H4 (cell line): ENCODE data around the gene DMTF1. TPM values are rescaled to one million over a fixed set of nuclear protein-coding genes. Genes with fewer than 3 reads are reported as not detected.
"Not testable (repeated sequence)": the region's sequence is repeated elsewhere in the genome, so short reads cannot be mapped to it uniquely, and the experiment has no call there.

Experiments
- DNase-seq: peaks from one replicate; pipeline ENCODE4 v3.0.0-alpha.2; 2015; ENCODE audit warnings: low spot score
- total RNA-seq: library from RNA; depleted of rRNA; stranded (reverse); fragments of >200 nt; shearing (Covaris generic); gene quantifications from 2 replicates; pipeline ENCODE4 v1.2.3, GENCODE V29; 2014; rRNA removed

DMTF1 gene
- total RNA-seq, 1 experiment from 2014 or later = 33.3 TPM

- no peak for DNase-seq
Measured at GRCh38 chr7:87220734-87221215, 68.5 kb downstream of the DMTF1 start.

GRCh38 chr7:87223666-87224065, 71.4 kb downstream of the DMTF1 start:
- no peak for DNase-seq

GRCh38 chr7:87225696-87226095, 73.4 kb downstream of the DMTF1 start:
- DNase-seq = no peak

GRCh38 chr7:87226495-87226894, 74.2 kb downstream of the DMTF1 start:
- DNase-seq = no peak

GRCh38 chr7:87231258-87231657, 79.0 kb downstream of the DMTF1 start:
- peak; percentile 55 for DNase-seq

GRCh38 chr7:87231711-87232110, 79.5 kb downstream of the DMTF1 start:
- no peak for DNase-seq

GRCh38 chr7:87234949-87235348, 82.7 kb downstream of the DMTF1 start:
- no peak for DNase-seq

GRCh38 chr7:87238464-87239051, 86.3 kb downstream of the DMTF1 start:
- not testable (repeated sequence) for DNase-seq

- DNase-seq = not testable (repeated sequence)
Measured at GRCh38 chr7:87245671-87246070, 93.4 kb downstream of the DMTF1 start.

Other genes starting within 250 kb of the DMTF1 start
- 9.5 TPM in 2 replicates for gene ELAPOR2, start 92.8 kb upstream of the DMTF1 start, total RNA-seq
- gene TMEM243, start 67.3 kb downstream of the DMTF1 start, total RNA-seq = 61.7 and 73.9 TPM in 2 replicates
- gene CROT, start 193.2 kb downstream of the DMTF1 start, total RNA-seq = 14.5 and 30.0 TPM in 2 replicates